Upper lobe of left lung (tissue), 6 donors: ENCODE data around the gene NOS1AP. TPM values are rescaled to one million over a fixed set of nuclear protein-coding genes. Genes with fewer than 3 reads are reported as not detected.

Experiments used
- ATAC-seq, 2 donors: fragments of 200-7000 bp; cut with Tn5 transposase; one replicate each; pipeline ENCODE4 v1.9.1; 2022; ENCODE audit warnings: mild to moderate bottlenecking in 2 of 2, moderate library complexity in 2 of 2; ENCODE audit not compliant: low FRiP score in 2 of 2
- DNase-seq, 2 donors: peaks; one replicate each; pipeline ENCODE4 v3.0.0-alpha.2; 2019 to 2020
- H3K27ac ChIP-seq, 4 donors: fragments of 200-600 bp; sonication (generic); one replicate each; pipeline ENCODE4 v1.5.1; 2016 to 2019
- H3K27me3 ChIP-seq, 4 donors: fragments of 200-600 bp; sonication (generic); one replicate each; pipeline ENCODE4 v1.5.1; 2017 to 2019
- H3K36me3 ChIP-seq, 4 donors: fragments of 200-600 bp; sonication (generic); one replicate each; pipeline ENCODE4 v1.5.1; 2016 to 2019
- H3K4me1 ChIP-seq, 4 donors: fragments of 200-600 bp; sonication (generic); one replicate each; pipeline ENCODE4 v1.5.1; 2018 to 2019
- H3K4me3 ChIP-seq, 4 donors: fragments of 200-600 bp; sonication (generic); one replicate each; pipeline ENCODE4 v1.5.1; 2017 to 2019; ENCODE audit warnings: mild to moderate bottlenecking in 2 of 4, moderate library complexity in 1 of 4
- H3K9me3 ChIP-seq, 4 donors: fragments of 200-600 bp; sonication (generic); one replicate each; pipeline ENCODE4 v1.5.1; 2018 to 2019
- EP300 ChIP-seq, 4 donors: sonication (generic); formaldehyde crosslinking; IDR thresholded peaks; one replicate each; pipeline ENCODE4 v1.5.1; 2017; ENCODE audit warnings: antibody characterized with exemption in 4 of 4, control low read depth in 2 of 4
- POLR2A ChIP-seq, 4 donors: fragments of 450-650 bp; IDR thresholded peaks; one replicate each; pipeline ENCODE4 v1.5.1; 2016 to 2017; ENCODE audit warnings: antibody characterized with exemption in 4 of 4, mild to moderate bottlenecking in 2 of 4
- POLR2AphosphoS5 ChIP-seq, 2 donors: sonication (generic); formaldehyde crosslinking; IDR thresholded peaks; one replicate each; pipeline ENCODE4 v1.5.1; 2017; ENCODE audit warnings: antibody characterized with exemption in 2 of 2
- WGBS, 2 donors: methylation state at CpG; one replicate each; pipeline ENCODE4 v1.1.5; 2017 to 2018; 5-methylcytosine and 5-hydroxymethylcytosine counted together
- total RNA-seq, 6 donors: library from RNA; depleted of rRNA in 4 of 6; stranded (reverse); fragments of >200 nt in 4 of 6; gene quantifications; one replicate each; pipeline versions ENCODE4 v1.1.0 to v1.2.1, GENCODE V29; 2016 to 2021
- TF ChIP-seq, protein P1 (sequence below), 6 experiments: fragments of 450-650 bp in 4 of 6; fragments of 200-600 bp in 2 of 6; sonication (generic) in 2 of 6; IDR thresholded peaks; one replicate each; pipeline ENCODE4 v1.5.1; 2016 to 2019; ENCODE audit warnings: antibody characterized with exemption in 6 of 6
- donor health status: DM: no; HTN: no; CAD: no; lungs with moderate emphysema.
- donor health status: DM: no; HTN: yes; CAD: no; lungs with severe emphysema.

Gene NOS1AP
- total RNA-seq, 6 donors from 2014 or later, result 5.3 to 16.4 (median 6.5) TPM

DNA sequence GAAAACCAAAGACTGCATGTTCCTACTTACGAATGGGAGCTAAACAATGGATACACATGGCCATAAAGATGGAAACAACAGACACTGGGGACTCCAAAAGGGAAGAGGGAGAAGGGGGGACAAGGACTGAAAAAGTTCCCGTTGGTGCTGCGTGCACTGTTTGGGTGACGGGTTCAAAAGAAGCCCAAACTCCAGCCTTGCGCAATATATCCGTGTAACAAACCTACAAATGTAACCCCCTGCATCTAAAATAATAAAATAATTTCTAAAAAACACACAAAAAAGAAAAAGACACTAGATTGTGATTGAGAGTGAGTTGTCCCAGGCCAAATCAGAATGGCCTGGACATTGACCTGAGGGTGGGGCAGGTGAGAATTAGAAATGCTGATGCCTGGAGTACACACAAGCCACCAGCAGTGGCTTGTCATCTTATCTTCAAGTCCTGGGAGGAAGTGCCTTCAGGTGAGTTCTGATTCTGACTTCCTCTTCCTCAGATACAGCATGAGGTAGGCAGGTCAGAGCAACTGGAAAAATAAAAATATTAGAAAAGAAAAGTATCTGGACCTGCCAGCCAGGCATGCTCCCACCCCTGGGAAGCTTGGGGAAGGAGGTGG, 252.4 kb downstream of the NOS1AP start:
- WGBS, 2 donors, result 91 to 92% methylated on average over 6 of the region's 6 CpGs
- Histone ChIP-seq H3K27me3 (no peaks in the 10 kb centered on the region), H3K4me1 (no peaks in the 10 kb centered on the region), H3K27ac (no peak overlapping the region), H3K4me3 (no peak overlapping the region), H3K9me3 (no peaks in the 10 kb centered on the region), H3K36me3 (no peaks in the 10 kb centered on the region)
- DNase-seq (no peak), ATAC-seq (no peak)
- TF ChIP-seq POLR2AphosphoS5 (IDR thresholded peaks at IDR 0.05), result no peak

DNA sequence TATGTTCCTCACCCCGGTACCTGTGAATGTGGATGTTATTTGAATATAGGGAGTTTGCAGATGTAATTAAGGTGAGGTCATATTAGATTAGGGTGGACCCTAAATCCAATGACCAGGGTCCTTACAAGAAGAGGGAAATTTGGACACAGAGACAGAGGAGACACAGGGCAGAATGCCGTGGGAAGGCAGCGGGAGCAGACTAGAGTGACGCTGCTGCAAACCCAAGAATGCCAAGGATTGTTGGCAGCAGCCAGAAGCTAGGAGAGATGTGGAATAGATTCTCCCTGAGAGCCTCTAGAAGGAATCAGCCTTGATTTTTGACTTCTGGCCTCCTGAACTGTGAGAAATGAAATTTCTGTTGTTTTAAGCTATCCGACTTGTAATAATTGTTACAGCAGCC, 253.5 kb downstream of the NOS1AP start:
- 90 to 91% methylated on average over 5 of the region's 5 CpGs for WGBS, 2 donors
- Histone ChIP-seq H3K27me3 (no peaks in the 10 kb centered on the region), H3K9me3 (no peaks in the 10 kb centered on the region), H3K4me1 (no peaks in the 10 kb centered on the region), H3K36me3 (no peaks in the 10 kb centered on the region), H3K4me3 (no peak overlapping the region), H3K27ac (no peak overlapping the region)
- TF ChIP-seq EP300 (IDR thresholded peaks at IDR 0.05), result no peak
- TF ChIP-seq, protein P1, sequence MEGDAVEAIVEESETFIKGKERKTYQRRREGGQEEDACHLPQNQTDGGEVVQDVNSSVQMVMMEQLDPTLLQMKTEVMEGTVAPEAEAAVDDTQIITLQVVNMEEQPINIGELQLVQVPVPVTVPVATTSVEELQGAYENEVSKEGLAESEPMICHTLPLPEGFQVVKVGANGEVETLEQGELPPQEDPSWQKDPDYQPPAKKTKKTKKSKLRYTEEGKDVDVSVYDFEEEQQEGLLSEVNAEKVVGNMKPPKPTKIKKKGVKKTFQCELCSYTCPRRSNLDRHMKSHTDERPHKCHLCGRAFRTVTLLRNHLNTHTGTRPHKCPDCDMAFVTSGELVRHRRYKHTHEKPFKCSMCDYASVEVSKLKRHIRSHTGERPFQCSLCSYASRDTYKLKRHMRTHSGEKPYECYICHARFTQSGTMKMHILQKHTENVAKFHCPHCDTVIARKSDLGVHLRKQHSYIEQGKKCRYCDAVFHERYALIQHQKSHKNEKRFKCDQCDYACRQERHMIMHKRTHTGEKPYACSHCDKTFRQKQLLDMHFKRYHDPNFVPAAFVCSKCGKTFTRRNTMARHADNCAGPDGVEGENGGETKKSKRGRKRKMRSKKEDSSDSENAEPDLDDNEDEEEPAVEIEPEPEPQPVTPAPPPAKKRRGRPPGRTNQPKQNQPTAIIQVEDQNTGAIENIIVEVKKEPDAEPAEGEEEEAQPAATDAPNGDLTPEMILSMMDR (IDR thresholded peaks at IDR 0.05), result no peak
- TF ChIP-seq POLR2AphosphoS5 (IDR thresholded peaks at IDR 0.05), result no peak
- TF ChIP-seq POLR2A (IDR thresholded peaks at IDR 0.05), result no peak
- no peak for ATAC-seq
- no peak for DNase-seq

DNA sequence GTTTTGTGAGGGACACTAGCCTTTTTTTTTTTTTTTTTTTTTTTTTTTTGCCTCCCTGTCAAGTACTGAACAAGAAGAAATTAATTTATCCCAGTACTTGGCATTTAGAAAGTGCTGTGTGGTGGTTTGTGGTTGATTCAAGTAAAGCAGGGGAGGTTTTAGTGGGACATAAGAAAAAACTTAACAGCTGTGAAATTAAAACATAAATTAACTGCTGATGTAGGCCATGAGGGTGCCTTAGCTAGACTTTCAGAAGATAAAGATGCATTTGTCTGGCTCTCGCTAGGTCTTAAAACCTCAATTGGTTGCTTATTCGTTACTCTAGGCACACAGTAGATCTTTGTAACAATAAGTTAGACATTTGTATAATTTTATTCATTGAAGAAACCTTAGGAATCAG, 254.9 kb downstream of the NOS1AP start:
- WGBS, 2 donors, result 87 to 89% methylated on average over 2 of the region's 2 CpGs
- no peak for ATAC-seq
- no peaks in the 10 kb centered on the region for H3K9me3 ChIP-seq

DNA sequence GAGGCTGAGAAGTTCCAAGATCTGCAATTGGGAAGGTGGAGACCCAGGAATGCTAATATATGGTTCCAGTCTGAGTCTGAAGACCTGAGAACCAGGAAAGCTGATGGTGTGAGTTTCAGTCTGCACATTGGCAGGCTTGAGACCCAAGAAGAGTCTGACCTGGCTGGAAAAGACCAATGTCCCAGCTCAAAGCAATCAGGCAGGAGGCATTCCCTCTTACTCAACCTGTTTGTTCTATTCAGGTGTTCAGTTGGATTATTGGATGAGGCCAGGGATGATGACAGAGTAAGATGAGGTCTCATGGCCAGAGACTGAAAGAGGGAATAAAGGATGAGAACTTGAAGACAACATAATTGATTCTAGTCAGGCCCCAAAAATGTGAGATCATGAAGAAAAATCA, 257.1 kb downstream of the NOS1AP start:
- H3K36me3 ChIP-seq, result no peaks in the 10 kb centered on the region
- H3K4me1 ChIP-seq, result peaks cover 0 to 3% (median 0%) of the 10 kb centered on the region in 4 donors
- no peaks in the 10 kb centered on the region for H3K27me3 ChIP-seq
- no peak overlapping the region for H3K4me3 ChIP-seq
- peak overlapping the region in 1 of 4 donors; percentile 32 for H3K27ac ChIP-seq
- ATAC-seq, result no peak
- DNase-seq, result no peak
- TF ChIP-seq POLR2AphosphoS5 (IDR thresholded peaks at IDR 0.05) (no peak), EP300 (IDR thresholded peaks at IDR 0.05) (no peak), POLR2A (IDR thresholded peaks at IDR 0.05) (no peak)
- TF ChIP-seq, protein P1 (IDR thresholded peaks at IDR 0.05), result no peak
- no peaks in the 10 kb centered on the region for H3K9me3 ChIP-seq

More for the DNA sequence above, 254.9 kb downstream of the NOS1AP start:
- no peak for DNase-seq
- no peak overlapping the region for H3K4me3 ChIP-seq
- H3K36me3 ChIP-seq, result no peaks in the 10 kb centered on the region
- H3K4me1 ChIP-seq, result peaks cover 0 to 3% (median 0%) of the 10 kb centered on the region in 4 donors
- H3K27ac ChIP-seq, result no peak overlapping the region
- no peak for TF ChIP-seq POLR2A (IDR thresholded peaks at IDR 0.05)
- TF ChIP-seq, protein P1 (IDR thresholded peaks at IDR 0.05), result no peak
- TF ChIP-seq POLR2AphosphoS5 (IDR thresholded peaks at IDR 0.05), result no peak
- no peak for TF ChIP-seq EP300 (IDR thresholded peaks at IDR 0.05)
- H3K27me3 ChIP-seq, result no peaks in the 10 kb centered on the region

DNA sequence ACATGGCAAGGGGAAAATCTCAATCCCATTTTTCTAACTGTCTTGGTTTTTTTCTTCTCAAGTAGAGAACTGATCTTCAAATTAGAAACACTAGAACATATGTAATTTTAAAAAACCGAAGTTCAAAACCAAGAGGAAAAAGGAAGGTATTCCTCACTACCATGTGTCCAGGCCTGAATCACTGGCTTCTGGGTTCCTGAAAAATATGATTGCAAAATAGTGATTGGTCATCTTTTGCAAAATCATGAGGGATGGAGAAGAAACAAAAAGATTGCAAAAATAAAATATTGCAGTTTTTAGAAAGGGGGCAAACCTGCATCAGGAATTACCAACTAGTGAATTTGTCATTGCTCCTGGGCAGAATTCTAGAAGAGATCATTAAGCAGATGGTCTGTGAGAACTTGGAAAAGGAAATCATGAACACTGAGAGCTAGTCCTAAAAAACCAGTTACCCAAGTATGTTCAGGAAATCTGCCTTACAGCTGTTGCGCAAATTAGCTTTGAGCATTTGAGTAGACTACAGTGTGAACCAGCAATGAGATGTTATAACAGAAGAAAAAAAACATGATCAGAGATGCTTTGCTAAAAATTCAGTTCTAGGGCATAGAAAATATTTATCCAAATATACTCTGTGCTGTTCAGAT, 257.8 kb downstream of the NOS1AP start:
- H3K27me3 ChIP-seq, result no peaks in the 10 kb centered on the region
- peak overlapping the region in 2 of 4 donors; percentile 54 to 65 for H3K27ac ChIP-seq
- 72 to 77% methylated on average over 2 of the region's 2 CpGs for WGBS, 2 donors
- H3K36me3 ChIP-seq, result no peaks in the 10 kb centered on the region
- H3K4me1 ChIP-seq, result peaks cover 0 to 3% (median 0%) of the 10 kb centered on the region in 4 donors
- TF ChIP-seq EP300 (IDR thresholded peaks at IDR 0.05), result no peak
- TF ChIP-seq POLR2AphosphoS5 (IDR thresholded peaks at IDR 0.05), result no peak
- TF ChIP-seq POLR2A (IDR thresholded peaks at IDR 0.05), result no peak
- TF ChIP-seq, protein P1 (IDR thresholded peaks at IDR 0.05), result no peak
- H3K9me3 ChIP-seq, result no peaks in the 10 kb centered on the region
- H3K4me3 ChIP-seq, result no peak overlapping the region
- no peak for ATAC-seq
- no peak for DNase-seq
